GM21360 (cell line): ENCODE data around the gene ONECUT3.

Experiments
- ATAC-seq: cut with Tn5 transposase; IDR thresholded peaks from one replicate; pipeline ENCODE4 v1.9.1; 2021; ENCODE audit warnings: mild to moderate bottlenecking, moderate library complexity; ENCODE audit not compliant: unreplicated experiment

The ONECUT3 gene

DNA sequence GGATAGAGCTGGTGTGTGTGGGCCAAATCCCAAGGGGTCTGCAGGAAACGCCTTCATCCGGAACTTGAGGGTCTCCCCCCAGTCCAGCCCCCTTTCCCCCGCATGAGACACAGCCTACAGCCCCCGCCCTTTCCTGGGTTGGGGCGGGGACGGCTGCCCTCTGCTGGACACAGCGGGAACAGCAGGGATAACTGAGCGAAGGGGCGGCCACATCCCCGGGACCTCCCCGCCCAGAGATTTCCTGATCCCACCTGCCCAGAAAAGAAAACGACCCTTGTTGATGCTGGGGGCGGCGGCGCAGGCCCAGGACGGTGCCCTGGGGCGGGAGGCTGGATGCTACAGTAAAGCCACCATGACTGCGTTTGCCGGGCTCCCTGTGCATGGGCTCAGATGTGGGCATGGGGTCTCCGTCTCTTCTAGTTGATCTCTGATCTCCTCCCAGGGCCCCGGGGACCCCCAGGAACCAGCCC is 14.2 kb downstream of the ONECUT3 start:
- no peak for ATAC-seq

DNA sequence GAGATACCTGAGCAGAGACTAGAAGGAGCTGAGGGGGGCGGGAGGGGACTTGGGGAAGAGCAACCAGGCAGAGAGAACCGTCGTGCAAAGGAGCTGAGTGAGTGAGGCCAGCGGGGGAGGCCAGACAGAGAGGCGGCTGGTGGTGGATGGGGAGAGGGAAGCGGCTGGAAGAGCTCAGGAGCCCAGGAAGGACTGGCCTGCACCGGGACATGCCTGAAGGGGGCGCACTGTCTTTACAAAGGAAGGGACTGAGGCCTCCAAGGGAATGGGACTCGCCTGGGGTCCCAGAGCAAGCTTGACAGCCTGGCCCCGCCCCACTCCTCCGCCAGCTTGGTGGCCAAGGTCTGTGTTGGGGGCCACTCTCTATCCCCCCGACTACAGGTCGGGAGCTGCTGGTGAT is 14.9 kb downstream of the ONECUT3 start:
- ATAC-seq = no peak

DNA sequence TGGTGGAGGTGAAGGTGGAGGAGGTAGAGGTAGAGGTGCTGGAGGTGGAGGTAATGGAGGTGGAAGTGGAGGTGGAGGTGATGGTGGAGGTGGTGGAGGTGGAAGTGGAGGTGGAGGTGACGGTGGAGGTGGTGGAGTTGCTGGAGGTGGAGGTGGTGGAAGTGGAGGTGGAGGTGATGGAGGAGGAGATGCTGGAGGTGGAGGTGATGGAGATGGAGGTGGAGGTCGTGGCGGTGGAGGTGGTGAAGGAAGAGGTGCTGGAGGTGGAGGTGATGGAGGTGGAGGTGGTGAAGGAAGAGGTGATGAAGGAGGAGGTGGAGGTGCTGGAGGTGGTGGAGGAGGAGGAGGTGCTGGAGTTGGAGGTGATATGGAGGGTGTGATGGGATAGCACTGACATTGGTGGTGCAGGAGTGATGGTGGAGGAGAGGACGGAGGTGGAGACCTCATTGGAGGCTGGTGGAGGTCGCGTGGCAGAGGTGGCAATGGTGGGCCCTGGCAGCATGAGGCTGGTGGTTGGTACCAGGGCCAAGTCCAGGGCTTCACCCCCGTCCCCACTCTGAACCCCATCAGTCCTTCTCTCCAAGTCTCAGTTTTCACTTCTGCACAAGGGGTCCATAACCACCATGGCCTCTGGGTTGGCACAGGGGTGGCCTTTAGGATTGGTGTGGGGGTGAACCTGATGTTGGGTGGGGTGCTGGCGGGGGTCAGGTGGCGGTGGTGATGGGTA is 15.8 kb downstream of the ONECUT3 start:
- no peak for ATAC-seq

DNA sequence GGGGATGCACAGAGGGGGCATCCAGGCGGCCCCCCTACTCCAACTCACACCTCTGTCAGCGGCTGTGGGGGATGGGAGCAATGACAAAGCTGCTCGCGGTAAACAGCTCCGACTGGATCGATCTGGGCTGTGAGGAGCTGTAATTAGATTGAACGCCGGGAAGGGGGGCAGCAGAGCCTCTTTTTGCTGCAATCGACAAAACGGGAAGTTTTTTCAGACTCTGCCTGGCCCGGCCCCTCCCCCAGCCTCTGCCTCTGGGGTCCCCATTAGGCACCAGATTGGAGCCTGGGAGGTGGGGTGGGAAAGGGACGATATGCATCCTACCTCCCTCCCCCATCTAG is 16.3 kb downstream of the ONECUT3 start:
- no peak for ATAC-seq

DNA sequence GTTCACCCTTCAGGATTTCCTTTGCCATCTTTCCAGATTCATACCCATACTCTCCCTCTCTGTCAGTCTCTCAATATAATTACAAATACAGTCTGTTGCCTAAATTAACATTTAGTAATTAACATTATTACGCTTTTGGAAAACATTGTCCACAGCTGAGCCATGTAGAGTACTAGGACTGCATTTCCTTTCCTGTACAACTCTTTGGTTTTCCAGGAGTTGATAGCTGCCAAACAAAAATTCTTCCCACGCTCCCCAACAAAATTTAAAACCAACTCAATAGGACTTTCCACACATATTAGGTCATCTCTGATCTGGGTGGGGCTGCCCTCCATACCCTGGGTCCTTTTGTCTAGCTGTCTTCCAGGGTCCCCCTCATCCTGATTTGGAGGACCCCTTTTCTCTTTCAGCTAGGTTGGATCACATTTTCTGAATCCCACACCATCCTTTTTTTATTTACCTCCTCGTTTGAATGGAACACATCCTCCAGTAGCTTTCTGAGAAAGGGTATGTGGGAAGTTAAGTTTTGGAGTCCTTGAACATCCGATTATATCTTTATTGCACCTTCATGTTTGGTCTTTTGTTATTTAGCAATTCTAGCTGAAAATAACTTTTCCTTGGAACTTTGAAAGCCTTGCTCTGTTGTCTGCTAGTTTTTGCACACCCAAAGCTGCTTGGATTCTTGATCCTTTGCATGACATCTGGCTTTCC is 17.7 kb downstream of the ONECUT3 start:
- ATAC-seq = no peak

DNA sequence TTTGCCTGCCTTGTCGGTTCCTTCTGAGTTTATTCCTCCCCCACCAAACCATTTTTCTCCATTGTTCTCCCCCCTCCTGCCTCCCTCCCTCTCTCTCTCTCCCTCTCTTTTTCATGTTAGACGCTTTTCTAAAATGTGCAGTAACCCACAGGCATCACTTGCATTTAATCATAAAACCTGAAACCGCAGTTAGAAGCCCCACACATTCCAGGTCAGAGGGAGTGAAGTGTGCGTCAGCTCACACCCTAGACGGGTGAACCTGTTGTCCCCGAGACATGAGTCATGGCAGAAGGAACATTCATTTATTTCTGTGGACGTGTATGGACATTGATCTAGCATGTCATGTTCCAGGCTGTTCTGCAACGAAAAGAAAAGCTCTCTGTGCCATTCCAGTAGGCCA is 19.9 kb downstream of the ONECUT3 start:
- ATAC-seq = no peak

DNA sequence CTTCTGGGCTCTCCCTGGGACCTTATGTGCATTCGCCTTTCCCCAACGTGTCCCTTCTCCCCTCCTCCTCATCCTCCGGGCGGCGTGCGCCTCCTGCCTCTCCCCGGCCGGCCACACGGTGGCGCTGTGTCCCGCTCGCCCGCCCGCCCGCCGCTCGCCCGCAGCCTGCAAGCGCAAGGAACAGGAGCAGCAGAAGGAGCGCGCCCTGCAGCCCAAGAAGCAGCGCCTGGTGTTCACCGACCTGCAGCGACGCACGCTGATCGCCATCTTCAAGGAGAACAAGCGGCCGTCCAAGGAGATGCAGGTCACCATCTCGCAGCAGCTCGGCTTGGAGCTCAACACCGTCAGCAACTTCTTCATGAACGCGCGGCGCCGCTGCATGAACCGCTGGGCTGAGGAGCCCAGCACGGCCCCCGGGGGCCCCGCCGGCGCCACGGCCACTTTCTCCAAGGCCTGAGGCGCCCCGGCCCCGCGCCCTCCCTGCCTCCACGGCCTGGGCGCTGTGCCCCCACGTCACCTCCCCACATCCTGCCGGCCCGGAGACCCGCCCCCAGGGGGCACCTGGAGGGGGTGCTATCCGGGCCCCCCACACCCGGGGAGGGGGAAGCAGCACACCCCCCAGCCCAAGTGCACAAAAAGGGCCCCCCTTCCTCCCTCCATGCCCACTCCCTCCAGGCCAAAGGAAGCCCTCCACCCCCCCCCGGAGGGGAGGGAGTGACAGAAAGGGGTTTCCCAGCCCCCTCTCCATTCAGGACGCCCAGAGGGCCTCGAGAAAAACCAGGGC is 21.9 kb downstream of the ONECUT3 start:
- ATAC-seq = no peak

DNA sequence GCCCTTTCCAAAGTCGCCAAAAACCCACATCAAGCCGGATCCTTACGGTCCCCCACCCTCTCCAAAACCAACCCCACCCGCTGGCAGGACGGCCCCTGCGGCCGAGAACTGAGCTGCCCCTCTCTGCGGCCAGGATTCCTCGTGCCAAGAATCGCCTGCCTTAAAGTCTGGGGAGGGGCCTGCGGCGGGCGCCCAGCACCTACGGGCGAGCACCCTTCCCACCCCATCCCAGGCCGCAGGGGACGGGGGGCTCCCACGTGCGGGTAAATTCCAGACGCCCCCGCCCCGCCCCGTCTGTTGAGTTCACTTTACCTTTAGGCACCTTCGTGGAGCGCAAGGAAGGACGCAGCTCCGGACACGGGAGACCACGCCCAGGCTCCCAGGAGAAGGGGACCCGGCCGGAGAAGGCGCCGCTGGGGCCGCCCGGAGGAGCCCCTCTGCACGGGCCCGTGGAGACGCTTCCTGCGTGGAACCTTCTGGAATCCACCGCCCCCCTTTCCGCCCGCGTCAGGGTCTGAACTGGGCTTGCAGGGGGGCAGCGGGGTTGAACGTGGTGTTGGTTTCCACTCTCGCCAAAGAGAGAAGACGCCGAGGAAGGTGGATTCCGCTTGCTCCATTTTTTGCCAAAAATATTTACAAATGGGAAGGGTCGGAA is 22.8 kb downstream of the ONECUT3 start:
- ATAC-seq = no peak

DNA sequence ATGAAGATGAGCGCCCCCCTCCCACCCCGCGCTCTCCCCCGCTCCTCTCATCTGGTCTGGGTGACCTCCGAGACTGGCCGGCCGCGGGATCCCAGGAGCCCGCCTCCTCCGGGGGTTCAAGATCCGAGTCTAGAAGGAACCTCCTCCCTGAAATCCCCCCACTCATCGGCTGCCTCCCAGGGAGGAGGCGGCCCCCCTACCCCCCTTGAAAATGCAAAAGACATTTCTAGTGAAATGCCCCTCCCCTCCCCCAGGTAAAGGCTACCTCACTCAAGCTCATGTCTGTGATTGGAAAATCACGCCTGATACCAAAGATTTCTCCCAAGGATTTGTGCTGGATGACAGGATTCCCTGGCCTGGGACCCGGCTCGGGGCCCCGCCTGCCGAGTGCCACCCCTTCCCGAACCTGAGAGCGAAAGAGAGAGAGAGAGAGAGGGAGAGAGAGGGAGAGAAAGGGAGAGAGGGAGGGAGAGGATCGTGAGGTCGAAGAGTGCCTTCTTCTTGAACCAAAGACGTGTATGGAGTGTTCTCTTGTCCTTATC is 23.4 kb downstream of the ONECUT3 start:
- no peak for ATAC-seq

DNA sequence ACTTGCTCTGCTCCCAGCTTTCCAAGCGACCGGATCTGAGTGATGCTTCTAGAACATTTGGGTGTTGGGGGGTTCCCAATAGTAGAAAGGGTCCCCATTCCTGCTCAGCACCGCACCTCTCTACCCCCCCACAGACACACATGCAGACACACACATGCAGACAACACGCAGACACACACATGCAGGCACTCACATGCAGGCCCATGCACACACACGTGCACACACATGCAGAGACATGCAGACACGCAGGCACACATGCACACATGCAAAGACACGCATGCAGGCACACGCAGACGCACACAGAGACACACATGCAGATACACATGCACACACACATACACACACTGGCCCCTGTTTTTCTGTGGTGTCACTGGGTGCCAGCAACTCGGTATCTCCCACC is 23.8 kb downstream of the ONECUT3 start:
- no peak for ATAC-seq

DNA sequence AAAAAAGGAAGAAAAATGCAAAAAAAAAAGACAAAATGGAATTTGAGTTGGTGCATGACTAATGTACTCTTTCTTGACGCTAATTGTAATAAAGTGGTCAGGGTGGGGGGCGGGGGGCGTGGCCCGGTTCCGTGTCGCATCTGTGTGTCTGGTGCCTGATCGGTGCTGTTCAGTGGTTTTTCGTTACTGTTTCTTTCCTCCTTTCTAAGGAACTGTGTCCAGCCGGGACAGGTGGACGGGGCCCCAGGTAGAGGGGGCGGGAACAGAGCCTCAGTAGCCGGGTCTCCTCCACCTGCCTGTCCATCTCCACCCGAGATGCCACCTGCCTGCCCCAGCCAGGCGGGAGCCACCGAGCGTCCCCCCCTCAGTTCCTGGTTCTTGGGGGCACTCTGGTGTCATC is 26.3 kb downstream of the ONECUT3 start:
- ATAC-seq = no peak

DNA sequence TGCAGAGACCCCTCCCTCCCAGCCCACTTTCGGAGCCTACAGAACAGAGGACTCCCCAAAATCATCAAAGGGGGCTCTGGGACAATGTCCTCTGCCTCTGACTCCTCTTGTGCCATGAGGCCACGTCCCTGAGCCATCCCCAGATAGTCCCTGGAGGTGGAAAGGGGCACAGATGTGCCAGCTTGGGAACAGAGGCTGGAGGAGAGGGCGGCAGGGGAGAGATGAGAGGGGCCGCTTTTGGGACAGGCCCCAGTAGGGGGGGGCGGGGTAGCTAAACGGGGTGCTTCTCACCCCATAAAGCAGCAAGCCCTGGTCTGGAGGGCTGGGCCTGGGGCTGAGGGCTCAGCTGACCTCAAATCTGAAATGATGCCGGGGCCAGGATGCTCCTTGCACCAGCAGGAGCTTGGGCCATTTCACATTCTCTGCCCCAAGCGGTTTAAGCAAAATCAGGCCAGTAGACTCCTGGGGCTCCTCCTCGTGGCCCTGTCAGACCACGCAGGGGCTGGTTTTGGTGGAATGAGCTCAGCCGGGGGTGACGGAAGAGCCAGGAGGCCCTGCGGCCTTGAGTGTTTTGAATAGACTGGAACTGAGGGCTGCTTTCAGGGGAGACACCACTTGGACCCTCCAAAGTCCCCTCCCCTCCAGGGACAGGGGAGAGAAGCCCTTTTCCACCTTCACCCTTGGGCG is 27.1 kb downstream of the ONECUT3 start:
- no peak for ATAC-seq

DNA sequence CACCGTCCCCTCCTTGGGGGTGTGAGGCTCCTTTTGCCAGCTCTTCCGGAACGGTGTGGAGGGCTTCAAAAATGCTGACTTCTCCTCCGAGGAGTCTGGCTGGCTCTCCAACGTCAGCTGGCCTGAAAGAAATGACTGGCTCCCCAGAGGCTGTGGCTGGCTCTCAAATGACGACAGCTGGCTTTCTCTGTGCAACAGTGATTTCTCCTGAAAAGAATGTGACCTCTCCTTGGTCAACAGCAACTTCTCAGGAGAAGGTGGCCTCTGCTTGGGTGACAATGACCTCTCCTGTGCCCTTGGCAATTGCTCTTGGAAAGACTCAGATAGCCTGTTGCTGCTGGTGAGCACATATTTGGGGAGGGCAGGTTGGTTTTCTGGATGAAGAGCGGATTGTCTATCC is 29.2 kb downstream of the ONECUT3 start:
- ATAC-seq = no peak

DNA sequence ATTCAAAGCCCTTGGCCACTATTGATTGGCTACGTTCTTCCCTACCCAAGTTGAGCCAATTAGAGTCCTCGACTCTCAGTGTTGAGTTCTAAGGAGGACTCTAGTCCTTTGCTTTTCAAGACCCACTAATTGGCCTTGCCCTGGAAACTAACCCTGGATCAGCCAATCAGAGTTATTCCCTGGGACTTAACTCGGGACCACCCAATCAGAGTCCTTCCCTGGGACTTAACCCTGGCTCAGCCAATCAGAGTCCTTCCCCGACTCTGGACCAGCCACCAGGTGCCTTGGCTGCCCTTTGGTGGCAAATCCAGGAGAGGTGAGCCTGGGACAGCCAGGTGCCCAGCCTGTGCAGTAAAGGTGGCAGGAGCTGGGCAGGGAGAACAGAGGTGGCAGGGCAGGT is 30.0 kb downstream of the ONECUT3 start:
- ATAC-seq = no peak

DNA sequence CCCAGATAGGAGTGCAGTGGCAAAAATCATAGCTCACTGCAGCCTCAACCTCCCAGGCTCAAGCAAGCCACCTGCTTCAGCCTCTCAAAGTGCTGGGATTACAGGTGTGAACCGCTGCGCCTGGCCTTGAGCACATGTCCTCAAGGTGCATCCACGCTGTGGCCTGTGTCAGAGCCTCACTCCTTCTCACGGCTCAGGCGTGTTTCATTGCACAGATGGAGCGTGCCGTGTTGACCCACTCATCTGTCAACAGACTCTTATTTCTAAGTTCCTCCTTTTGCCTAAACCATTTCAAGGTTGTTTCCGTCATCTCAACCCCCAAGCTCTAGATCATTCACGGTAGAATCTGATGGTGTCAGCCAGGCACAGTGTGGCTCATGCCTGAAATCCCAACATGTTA is 30.6 kb downstream of the ONECUT3 start:
- no peak for ATAC-seq

DNA sequence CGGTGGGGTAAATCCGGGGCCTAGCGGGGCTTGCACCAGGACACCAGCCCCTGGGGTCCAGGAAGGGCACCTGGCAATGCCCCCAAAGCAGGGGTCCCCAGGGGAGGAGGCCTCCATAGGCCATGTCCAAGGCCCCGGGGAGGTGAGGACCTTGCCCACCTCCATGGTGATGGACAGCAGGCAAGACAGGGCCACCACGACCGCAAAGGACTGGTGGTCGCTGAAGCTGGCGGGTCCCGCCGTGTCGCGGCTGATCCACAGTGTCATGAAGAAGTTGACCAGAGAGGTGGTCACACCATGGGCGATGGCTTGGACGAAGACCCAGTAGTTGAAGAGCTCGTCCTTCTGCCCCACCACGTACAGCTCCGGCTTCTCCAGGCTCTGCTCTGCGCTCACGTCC is 32.0 kb downstream of the ONECUT3 start:
- no peak for ATAC-seq

DNA sequence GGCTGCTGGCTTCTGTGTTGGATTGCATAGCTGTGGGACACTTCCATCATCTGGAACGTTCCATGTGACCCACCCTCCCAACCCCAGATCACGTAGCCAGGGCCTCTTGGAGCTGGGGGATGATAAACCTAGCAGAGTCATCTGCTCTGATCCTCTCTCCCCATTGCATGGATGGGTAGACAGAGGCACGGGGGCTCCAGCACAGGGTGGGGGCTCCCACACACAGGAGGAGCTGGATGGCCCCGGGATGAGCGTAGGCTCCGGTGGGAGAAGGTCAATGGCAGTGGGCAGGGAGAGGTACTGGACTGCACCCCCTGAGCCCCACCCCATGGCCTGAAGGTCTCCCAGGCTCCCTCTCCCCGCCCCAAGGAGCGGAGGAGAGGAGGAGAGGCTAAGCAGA is 33.4 kb downstream of the ONECUT3 start:
- ATAC-seq = no peak

DNA sequence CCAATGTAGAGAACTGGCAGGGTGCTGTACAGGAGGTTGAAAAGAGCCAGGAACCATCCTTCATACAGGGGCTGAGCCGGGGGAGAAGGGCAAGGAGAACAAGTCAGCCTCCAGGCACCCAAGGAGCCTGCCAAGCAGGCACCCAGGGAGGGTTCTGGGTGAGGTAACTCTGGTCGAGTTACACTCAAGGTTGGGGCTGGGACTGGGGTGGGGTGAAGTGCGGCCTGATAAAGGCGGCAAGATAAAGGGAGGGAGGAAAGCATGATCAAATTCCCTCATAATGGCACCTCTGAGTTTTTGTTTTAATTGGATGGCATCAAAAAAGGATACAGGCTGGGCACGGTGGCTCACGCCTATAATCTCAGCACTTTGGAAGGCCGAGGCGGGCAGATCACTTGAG is 33.8 kb downstream of the ONECUT3 start:
- ATAC-seq = no peak

DNA sequence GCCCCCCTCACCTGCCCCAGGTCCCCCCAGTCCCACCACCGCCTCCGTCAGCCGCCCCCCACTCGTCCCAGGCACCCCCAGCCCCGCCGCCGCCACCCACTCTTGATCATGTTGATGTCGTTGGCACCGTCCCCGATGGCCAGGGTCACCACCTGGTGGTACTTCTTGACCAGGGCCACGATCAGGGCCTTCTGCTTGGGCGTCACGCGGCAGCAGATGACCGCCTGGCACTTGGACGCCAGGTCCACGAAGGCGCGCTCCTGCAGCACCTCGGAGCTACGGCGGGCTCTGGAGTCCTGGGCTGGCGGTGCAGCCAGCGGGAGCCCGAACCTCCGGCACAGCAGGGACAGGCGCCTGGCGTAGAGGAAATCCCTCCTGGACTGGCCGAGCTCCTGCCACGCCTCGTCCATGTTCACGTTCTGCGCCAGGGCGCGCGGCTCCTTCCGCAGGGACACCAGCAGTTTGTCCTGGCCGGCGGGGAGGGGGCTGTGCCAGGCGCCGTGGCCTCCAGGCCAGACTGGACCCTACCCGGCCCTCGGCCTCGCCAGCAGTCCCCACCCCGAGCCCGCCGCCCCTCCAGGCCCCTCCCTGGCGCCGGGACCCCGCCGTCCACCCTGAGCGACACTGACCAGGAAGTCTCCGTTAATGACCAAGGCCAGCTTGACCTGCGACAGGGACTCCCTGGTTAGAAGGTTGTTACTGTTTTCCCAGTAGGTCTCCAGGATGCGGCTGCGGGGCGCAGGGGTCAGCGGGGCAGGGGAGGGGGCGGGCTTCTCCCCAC is 36.1 kb downstream of the ONECUT3 start:
- ATAC-seq = no peak
